ENCODE data around the gene EVI5. TPM values are rescaled to one million over a fixed set of nuclear protein-coding genes. Genes with fewer than 3 reads are reported as not detected.

Gene EVI5
- total and polyA plus RNA-seq, 10 of the 15 experiments (the other 5 are each of a cell fraction or from before 2014, with no cell fraction given) = 0.27 to 6.8 (median 1.7) TPM

DNA sequence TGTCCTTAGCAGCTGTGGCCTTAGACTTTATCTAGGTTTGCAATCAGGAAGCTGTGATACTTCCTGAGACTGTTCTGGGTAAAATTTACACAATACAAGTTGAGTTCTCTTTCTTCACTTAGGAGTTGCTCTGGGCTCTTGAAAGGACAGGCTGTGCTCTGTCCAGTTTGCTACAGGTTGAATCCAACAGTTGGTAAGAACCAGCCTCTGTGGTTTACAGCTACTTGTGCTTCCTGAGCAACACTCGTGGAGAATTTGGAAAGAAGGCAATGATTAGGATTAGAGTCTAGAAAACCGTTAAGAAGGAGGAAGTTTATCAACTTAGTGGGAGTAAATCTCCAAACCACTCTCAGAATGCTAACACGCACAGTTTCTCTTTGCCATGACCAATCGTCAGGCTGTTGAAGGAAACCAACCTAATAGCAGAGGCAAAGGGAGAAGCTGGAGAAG is 325.0 kb downstream of the EVI5 start:
- in situ Hi-C loops (cut with MboI) = loop anchor here (5.0 kb wide), 1 partner anchor 142 kb away; no protein-coding TSS in a partner anchor
- DNase-seq (ENCODE audit: low read depth, low spot score) (no peak), ATAC-seq (no peak), FAIRE-seq (no peak)
- Histone ChIP-seq H4K20me1 (ENCODE audit: control insufficient read depth, insufficient read depth) (no peaks in the 10 kb centered on the region), H3K4me1 (ENCODE audit: control insufficient read depth, insufficient read depth, low read length) (peaks cover 14% of the 10 kb centered on the region), H3K9me3 (replicated peaks; ENCODE audit: control insufficient read depth, insufficient read depth, low read length) (no peaks in the 10 kb centered on the region), H3K36me3 (ENCODE audit: control insufficient read depth in 2 of 2, insufficient read depth in 2 of 2, low read length in 1 of 2) (no peaks in the 10 kb centered on the region), H3K79me2 (ENCODE audit: control insufficient read depth, insufficient read depth, low read length) (no peaks in the 10 kb centered on the region), H3K27ac (ENCODE audit: control insufficient read depth, insufficient read depth) (no peak overlapping the region), H3K4me3 (no peak overlapping the region), H3K27me3 (replicated peaks in 1 of 2; ENCODE audit: control insufficient read depth in 2 of 2, insufficient read depth in 2 of 2, low read length in 1 of 2) (no peaks in the 10 kb centered on the region), H2AFZ (ENCODE audit: control insufficient read depth, low read depth, low read length) (peak overlapping the region; percentile 65), H3K4me2 (ENCODE audit: control insufficient read depth, insufficient read depth) (no peak overlapping the region), H3K9ac (ENCODE audit: control insufficient read depth, insufficient read depth, low read length) (no peak overlapping the region)
- ChIA-PET SMC1A (ENCODE audit: uncharacterized antibody, unreplicated experiment) (interaction anchor here (0.6 to 2.4 kb wide), 10 partner anchors 15 to 957 kb away, joined by 3 to 12 read pairs (median 4); no protein-coding TSS in a partner anchor), POLR2A (interaction anchor here (0.6 to 1.5 kb wide), 4 partner anchors 13 to 502 kb away, joined by 3 to 6 read pairs (median 4); partner anchors contain the start of gene GFI1), RAD21 (ENCODE audit: unreplicated experiment) (interaction anchor here (1.2 to 2.2 kb wide), 6 partner anchors 23 to 140 kb away, joined by 3 to 12 read pairs (median 7); partner anchors contain the start of gene GFI1), CTCF (interaction anchor here (1.2 to 2.1 kb wide), 9 partner anchors 17 to 169 kb away, joined by 3 to 13 read pairs (median 4); partner anchors contain the start of gene GFI1)
- intact Hi-C loops (cut with micrococcal nuclease; ENCODE audit: unreplicated experiment) = loop anchor here (2.0 to 5.0 kb wide), 3 partner anchors 139 to 162 kb away; no protein-coding TSS in a partner anchor
- 46% methylated on average over 4 of the region's 4 CpGs for WGBS (ENCODE audit: insufficient coverage, insufficient replicate concordance, low lambda C conversion rate, missing lambda C conversion rate)
- BruUV-seq (replicated peaks) = no TSS peak
- TF ChIP-seq FOXM1 (IDR thresholded peaks at IDR 0.05; ENCODE audit: low read depth, low read length) (no peak), HDAC6 (IDR thresholded peaks at IDR 0.05; ENCODE audit: unreplicated experiment) (no peak), RBBP5 (conservative IDR thresholded peaks at IDR 0.05) (no peak), ZBTB11 (CRISPR knock-in tag; IDR thresholded peaks at IDR 0.05) (no peak), BACH1 (IDR thresholded peaks at IDR 0.05; ENCODE audit: borderline replicate concordance) (no peak), SREBF2 (IDR thresholded peaks at IDR 0.05; ENCODE audit: low read length) (no peak), PAX5 (IDR thresholded peaks at IDR 0.05; ENCODE audit: borderline replicate concordance, low read depth, low read length) (no peak), YBX1 (IDR thresholded peaks at IDR 0.05) (no peak), KLF5 (IDR thresholded peaks at IDR 0.05; ENCODE audit: partially characterized antibody) (no peak), POU2F2 (IDR thresholded peaks at IDR 0.05; ENCODE audit: borderline replicate concordance, low read depth, low read length) (no peak), ZNF592 (IDR thresholded peaks at IDR 0.05) (no peak), MEF2B (IDR thresholded peaks at IDR 0.05; ENCODE audit: partially characterized antibody, poor library complexity, severe bottlenecking) (no peak), PKNOX1 (IDR thresholded peaks at IDR 0.05) (no peak)
